Measurements from ENCODE around the gene OSBPL3. TPM values are rescaled to one million over a fixed set of nuclear protein-coding genes. Genes with fewer than 3 reads are reported as not detected.

OSBPL3 gene
- total RNA-seq, 1 experiment from 2014 or later: 7.1 TPM

DNA sequence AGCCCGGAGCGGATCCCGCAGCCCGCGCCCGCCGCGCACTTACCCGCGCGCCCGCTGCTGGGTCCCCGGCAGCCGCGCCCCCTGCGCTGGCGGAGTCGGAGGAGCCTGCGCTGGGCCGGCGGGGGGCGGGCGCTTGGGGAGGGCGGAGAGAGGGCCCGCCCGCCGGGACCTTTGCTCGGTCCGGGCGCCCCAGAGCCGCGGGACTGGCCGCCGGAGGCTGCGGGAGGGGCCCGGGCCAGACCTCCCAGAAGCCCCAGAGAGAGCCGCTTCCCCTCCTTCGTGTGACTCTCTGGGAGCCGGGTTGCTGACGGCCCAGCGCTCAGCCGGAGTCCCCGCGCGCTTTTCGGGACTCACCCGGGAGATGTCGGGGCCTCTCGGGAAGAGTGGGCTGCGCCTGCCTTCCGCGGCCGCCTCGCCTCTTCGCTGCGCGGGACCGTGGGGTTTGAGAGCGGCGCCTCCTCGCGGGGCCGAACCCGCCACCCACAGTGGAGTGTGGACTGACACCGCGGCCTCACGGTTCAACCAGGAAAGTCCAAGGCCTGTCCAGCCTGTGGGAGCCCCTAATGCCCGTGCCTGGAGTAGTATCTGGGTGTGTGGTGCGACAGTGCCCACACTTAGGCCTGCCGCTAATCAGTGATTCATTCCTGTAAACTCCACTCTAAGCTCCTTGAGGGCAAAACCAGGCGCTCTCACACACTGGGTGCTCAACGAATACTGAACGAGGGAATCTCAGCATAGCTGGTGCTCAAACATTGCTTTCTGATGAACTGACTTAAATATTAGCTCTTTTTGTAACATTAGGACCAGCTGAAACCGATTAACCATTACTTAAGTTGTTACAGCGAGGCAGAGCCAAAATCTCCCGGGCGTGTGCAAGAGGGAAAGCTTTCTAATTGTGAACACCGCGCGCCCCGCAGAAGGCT lies 222.4 kb downstream of the OSBPL3 start, which contains the start of gene GSDME:
Gene GSDME (minus strand): TSS at position 112 of the 923 bp plus-strand sequence. CDS start 7,690 bp downstream, outside the sequence.
- in situ Hi-C loops (cut with HindIII; ENCODE audit: low sequenced_read_pairs): no loop called here
- DNase-seq (ENCODE audit: low spot score): no peak

DNA sequence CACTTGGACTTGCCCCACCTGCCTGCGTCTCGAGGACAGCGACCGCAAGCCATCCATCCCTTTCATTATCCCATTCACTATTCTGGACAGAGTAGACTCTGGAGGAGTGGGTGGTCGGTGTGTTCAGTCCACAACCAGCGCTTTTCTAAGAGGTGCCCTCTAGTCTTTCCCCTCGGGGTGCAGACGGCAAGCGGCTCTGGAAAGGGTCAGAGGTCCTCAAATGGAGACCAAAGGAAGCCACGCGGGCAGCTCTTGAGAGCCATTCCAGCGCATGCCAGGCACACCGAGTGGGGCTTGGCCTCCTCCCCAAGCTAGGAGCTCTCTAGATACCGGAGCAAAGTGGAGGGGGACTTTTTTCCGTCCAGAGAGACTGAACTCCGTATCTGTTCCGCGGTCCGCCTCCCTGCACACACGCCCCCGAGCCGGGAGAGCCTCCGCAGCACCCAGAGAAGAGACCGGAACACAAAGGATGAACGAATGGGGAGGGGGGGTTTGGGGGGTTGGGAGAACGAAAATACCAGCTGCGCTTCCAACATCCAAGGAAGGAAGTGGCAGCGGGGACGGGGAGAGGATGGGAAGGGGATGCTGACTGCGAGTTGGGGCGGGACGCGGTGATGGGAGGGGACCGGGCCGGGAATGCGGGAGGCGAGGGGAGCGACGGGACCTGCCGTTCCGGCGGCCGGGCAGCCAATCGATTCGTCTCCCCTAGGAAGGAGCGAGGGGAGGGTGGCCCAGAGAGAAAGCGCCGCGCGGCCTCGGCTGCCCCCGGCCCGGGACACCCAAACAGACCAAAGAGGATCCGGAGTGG lies 223.2 kb downstream of the OSBPL3 start:
- no peak for DNase-seq (ENCODE audit: low spot score)
- in situ Hi-C loops (cut with HindIII; ENCODE audit: low sequenced_read_pairs): no loop called here

DNA sequence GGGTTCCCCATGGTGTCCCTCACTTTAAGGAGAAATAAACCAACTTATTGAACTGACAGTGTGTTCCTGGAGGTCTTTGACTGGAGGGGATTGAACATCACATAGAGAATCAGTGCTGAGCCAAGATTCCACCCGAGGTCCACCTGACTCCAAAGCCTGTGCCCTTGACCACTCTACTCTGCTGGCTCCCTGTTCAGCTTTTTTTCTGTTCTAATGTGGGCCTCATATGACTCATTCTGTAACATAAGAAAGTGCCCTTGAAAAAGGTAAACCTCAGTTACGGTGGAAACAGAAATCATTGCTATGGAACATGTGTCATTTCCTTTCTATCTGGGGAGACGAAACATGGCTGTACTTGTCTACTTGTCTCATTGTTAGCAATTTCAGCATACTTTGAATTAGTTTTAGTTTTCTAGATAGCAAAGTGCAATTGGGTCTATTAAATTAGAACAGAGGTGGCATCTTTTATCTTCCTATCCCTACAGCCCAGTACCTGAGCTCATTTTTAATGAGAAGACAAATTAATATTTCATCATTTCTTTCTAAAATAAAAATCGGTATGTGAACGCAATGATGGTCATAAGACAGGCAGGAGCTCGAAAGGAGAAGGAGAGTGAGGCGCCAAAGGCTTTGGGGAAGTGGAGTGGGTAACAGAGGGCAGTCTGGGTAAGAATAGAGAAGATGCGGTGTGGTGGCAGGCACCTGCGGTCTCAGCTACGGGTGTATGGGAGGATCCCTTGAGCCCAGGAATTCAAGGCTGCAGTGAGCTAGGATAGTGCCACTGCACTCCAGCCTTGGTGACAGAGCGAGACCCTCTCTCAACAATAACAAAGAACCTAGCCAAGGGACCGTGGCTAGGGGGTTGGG lies 224.2 kb downstream of the OSBPL3 start:
- in situ Hi-C loops (cut with HindIII; ENCODE audit: low sequenced_read_pairs): no loop called here
- no peak for DNase-seq (ENCODE audit: low spot score)

DNA sequence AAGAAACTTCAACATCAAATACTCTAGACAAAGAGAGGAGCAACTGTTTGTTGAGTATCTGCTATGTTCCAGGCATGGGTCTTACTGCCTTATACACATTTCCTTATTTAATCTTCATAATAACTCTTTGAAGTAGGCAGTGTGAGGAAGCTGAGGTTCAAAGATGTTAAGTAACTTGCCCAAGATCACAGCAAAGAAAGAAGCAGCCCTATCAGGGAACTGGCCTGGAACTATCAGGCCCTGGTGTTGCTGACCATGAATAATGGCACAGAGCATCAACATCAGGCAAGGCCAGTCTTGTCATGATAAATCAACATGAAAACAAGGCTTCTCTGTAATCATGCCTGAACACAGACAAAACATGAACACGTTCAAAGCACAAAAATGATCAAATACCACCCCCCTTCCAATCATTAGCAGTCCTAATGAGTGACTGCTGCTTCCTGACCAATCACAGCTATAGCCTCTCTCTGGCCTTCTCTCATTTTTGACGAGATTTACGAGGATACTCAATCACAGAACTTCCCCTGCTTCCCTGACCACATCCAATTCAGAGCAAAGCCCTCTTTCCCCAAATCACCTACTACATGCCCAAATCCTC lies 225.0 kb downstream of the OSBPL3 start:
- in situ Hi-C loops (cut with HindIII; ENCODE audit: low sequenced_read_pairs): no loop called here
- no peak for DNase-seq (ENCODE audit: low spot score)

DNA sequence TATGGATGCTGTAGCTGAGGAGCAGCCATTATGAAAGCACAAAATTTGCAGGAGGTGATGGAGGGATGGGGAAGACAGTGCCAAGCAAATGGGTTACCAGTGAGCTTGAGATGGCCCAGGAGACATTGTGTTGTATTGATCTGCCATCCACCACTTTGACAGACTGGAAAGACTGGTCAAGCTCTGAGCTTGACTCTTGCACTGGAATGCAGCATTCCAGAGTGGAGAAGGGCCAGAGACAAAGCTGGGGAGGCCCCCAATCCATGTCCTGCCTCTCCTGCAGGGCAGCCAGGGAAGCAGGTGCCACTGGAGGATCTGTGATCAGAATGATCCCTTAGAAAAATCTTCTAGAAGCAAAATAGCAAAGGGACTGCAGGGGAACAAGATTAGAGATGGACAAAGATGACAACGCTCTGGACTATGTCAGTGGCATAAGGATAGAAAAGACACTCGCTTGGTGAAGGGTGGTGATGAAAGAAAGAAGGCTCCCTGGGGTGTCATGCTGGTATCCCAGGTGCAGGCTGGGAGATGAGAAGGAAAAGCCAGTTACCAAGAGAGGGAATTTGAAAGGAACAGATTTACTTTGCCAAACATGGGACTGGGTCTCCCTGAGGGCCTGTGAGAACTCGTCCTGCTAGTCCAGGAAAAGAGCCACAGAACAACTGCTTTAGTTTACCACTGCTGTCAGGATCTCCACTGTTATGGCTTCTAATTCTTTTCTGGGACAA lies 227.7 kb downstream of the OSBPL3 start:
- in situ Hi-C loops (cut with HindIII; ENCODE audit: low sequenced_read_pairs): no loop called here
- DNase-seq (ENCODE audit: low spot score): no peak

DNA sequence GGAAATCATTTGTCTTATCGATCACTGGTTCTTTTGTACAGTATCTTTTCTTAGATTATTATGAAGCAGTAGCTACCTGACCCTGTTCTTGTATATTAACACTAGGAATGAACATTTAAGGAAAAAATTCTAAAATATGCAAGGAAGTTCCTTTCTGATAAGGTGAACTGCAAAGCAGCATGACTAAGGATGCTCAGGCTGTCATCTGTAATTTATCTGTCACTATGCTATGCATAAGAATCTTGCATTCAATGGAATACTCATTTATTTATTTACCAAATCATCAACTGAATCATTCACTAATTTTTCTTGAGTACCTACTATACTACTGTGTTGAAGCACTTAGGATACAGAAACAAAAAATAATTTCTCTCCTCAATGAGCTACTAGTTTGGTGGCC lies 228.5 kb downstream of the OSBPL3 start:
- DNase-seq (ENCODE audit: low spot score): no peak
- in situ Hi-C loops (cut with HindIII; ENCODE audit: low sequenced_read_pairs): no loop called here

DNA sequence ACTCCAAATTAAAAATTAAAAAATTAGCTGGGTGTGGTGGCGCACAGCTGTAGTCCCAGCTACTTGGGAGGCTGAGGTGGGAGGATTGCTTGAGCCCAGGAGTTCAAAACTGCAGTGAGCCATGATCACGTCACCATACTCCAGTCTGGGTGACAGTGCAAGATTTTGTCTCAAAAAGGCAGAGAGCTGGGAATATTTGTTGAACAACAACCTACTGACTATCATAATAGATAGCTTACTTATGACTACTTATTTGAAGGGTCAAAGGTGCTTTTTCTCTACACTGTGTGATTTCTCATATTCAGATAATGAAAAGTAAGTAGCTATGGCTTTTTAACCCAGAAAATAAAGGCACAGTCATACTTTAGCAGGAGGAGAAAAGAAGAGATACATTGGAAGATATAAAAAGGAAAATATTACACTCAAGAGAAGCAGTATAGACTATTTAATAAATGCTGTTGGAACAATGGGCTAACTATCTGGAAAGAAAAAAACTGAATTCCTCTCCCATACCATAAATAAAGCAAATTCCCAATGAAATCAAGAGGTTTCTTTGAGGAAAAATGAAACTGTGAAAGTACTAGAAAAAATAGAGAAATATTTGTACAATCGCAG lies 229.4 kb downstream of the OSBPL3 start:
- in situ Hi-C loops (cut with HindIII; ENCODE audit: low sequenced_read_pairs): no loop called here
- no peak for DNase-seq (ENCODE audit: low spot score)

DNA sequence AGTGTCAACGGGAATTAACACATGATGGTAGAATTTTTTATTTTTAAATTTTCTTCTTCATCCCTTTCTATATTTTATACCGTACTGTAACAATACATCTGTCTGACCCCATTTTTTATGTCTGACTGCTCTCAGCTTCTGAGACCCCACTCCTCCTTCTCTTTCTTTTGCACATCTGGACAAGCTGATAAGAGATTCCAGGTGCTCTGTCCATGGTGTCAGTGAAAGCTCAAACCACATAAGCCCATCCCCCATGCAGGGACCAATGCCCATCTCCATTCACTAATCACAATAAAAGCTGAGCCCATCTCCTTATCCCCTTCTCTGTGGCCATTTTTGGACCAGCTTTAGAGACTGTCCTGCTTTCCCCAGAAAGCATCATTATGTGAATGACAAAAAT lies 231.5 kb downstream of the OSBPL3 start:
- in situ Hi-C loops (cut with HindIII; ENCODE audit: low sequenced_read_pairs): no loop called here
- no peak for DNase-seq (ENCODE audit: low spot score)

Other genes with a start within 250 kb of the OSBPL3 start
- gene GSDME, start 222.7 kb downstream of the OSBPL3 start, total RNA-seq (2014; rRNA removed; shearing (Covaris generic)): 1.3 and 4.8 TPM in 2 replicates
- gene CYCS, start 145.1 kb upstream of the OSBPL3 start, total RNA-seq (2014; rRNA removed; shearing (Covaris generic)): 74.3 and 176 TPM in 2 replicates
- gene NPVF, start 248.3 kb upstream of the OSBPL3 start, total RNA-seq (2014; rRNA removed; shearing (Covaris generic)): not detected in 2 replicates